BLaER1 treated with 17β-estradiol and CSF1 and Interleukin-3, amounts not matched to agents 10 nM and 100 nM (cell line): ENCODE data around the gene ARHGEF18.
"Not testable (repeated sequence)": the region's sequence is repeated elsewhere in the genome, so short reads cannot be mapped to it uniquely, and the experiment has no call there.

Source experiments
- H3K27ac ChIP-seq, 11 experiments: shearing (Covaris generic); formaldehyde crosslinking; 2 replicates each; pipeline ENCODE4 v1.8.1; 2022
- H3K27me3 ChIP-seq, 11 experiments: shearing (Covaris generic); formaldehyde crosslinking; 2 replicates each; pipeline ENCODE4 v1.8.1; 2022
- H3K36me3 ChIP-seq, 11 experiments: shearing (Covaris generic); formaldehyde crosslinking; 2 replicates each; pipeline ENCODE4 v1.8.1; 2022
- H3K4me1 ChIP-seq, 10 experiments: shearing (Covaris generic); formaldehyde crosslinking; 2 replicates each; pipeline ENCODE4 v1.8.1; 2022
- H3K4me2 ChIP-seq, 11 experiments: shearing (Covaris generic); formaldehyde crosslinking; 2 replicates each; pipeline ENCODE4 v1.8.1; 2022
- H3K4me3 ChIP-seq, 10 experiments: shearing (Covaris generic); formaldehyde crosslinking; 2 replicates each; pipeline ENCODE4 v1.8.1; 2022
- H3K9ac ChIP-seq, 11 experiments: shearing (Covaris generic); formaldehyde crosslinking; 2 replicates each; pipeline ENCODE4 v1.8.1; 2022
- H3K9me3 ChIP-seq, 11 experiments: shearing (Covaris generic); formaldehyde crosslinking; replicated peaks in 1 of 11; 2 replicates each; pipeline ENCODE4 v1.8.1; 2022
- H4K20me1 ChIP-seq, 11 experiments: shearing (Covaris generic); formaldehyde crosslinking; 2 replicates each; pipeline ENCODE4 v1.8.1; 2022
- Cebpa-rat ChIP-seq, 11 experiments: shearing (Covaris generic); IDR thresholded peaks; 2 replicates each; pipeline ENCODE4 v1.8.1; 2022

ARHGEF18 gene

DNA sequence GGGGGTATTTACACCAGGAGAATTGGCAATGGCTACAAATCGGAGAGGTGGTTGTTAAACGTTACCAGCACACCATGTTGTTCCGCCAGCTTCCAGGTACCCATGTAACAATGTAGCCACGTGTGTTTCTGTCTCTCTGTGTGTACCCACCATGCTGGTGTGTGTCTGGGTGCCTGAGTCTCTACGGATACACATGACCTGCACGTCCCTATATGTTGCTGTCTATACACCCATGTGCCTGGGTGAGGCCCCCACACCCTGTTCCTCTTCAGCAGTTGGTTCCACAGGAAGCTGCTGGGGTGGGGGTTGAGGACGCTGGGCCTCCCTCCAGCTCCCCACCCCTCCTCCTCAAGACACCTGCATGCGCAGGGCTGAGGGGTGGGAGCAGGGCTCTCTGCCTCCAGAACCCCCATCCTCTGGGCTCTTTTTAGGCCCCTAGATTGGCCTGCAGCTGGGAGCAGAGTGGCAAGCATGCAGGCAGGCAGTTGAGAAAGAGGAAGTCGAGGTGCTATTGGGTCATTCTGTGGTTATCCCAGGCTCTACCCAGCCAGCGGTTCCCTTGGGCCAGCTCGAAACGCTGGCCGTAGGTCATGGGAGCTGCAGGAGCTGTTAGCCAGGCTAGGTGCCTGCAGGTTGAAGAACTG, at the start of gene ARHGEF18:
ARHGEF18 (plus strand) TSS at position 351 of the 644 bp plus-strand sequence. CDS start 13,954 bp downstream, outside the sequence.
- Histone ChIP-seq H3K4me3 (peak within 1 kb of the TSS; percentile 13 to 81 (median 72); a peak in 19 of 20 replicates), H3K9ac (peak within 1 kb of the TSS; percentile 1 to 96 (median 88); a peak in 20 of 22 replicates)

DNA sequence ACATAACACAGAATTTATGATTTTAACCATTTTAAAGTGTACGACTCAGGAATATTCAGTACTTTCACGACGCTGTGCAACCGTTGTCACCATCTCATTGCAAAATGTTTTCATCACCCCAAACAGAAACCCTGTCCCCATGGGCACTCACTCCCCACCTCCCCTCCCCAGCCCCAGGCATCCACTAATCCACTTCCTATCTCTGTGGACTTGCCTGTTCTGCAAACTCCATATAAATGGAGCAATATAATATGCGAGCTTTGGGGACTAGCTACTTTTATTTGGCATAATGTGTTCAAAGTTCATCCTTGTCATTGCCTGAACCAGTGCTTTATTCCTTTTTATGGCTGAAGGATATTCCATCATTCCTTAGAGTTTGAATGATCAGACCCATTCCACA, 47.2 kb upstream of the ARHGEF18 start:
- Histone ChIP-seq H3K36me3 (no peaks in the 10 kb centered on the region), H3K9ac (no peak overlapping the region), H3K4me3 (no peak overlapping the region), H3K9me3 (no peaks in the 10 kb centered on the region), H3K27ac (no peak overlapping the region), H3K27me3 (no peaks in the 10 kb centered on the region), H4K20me1 (no peaks in the 10 kb centered on the region), H3K4me1 (peaks cover 0 to 15% (median 2%) of the 10 kb centered on the region in 10 experiments; a peak in 9 of 20 replicates), H3K4me2 (no peak overlapping the region)
- no peak for TF ChIP-seq Cebpa-rat (IDR thresholded peaks at IDR 0.05)

More for the DNA sequence above, at the start of gene ARHGEF18:
- Histone ChIP-seq H3K27me3 (peaks cover 0 to 35% (median 0%) of the 10 kb centered on the region in 11 experiments; a peak in 4 of 22 replicates), H3K36me3 (peaks cover 5 to 31% (median 24%) of the 10 kb centered on the region in 11 experiments; a peak in 20 of 22 replicates), H4K20me1 (0 out of 22 replicates have a peak, but pooled peaks cover 0 to under 1% (median 0%) of the 10 kb centered on the region in 11 experiments), H3K9me3 (peaks cover 15 to 26% (median 18%) of the 10 kb centered on the region in 11 experiments), H3K4me1 (peaks cover 43 to 85% (median 77%) of the 10 kb centered on the region in 10 experiments), H3K4me2 (peak within 1 kb of the TSS; percentile 65 to 97 (median 91)), H3K27ac (peak within 1 kb of the TSS in 10 of 11 experiments; percentile 45 to 99 (median 96); a peak in 19 of 22 replicates)
- TF ChIP-seq Cebpa-rat (IDR thresholded peaks at IDR 0.05), result peak in 9 of 11 experiments; percentile 40 to 94 (median 87); a peak in 16 of 22 replicates

- Histone ChIP-seq H3K4me2 (no peak overlapping the region; a peak in 1 of 22 replicates), H3K4me1 (peaks cover 0 to 20% (median 0%) of the 10 kb centered on the region in 10 experiments; a peak in 9 of 20 replicates), H3K9me3 (no peaks in the 10 kb centered on the region), H3K9ac (no peak overlapping the region), H3K4me3 (no peak overlapping the region), H3K36me3 (no peaks in the 10 kb centered on the region), H4K20me1 (no peaks in the 10 kb centered on the region), H3K27me3 (no peaks in the 10 kb centered on the region), H3K27ac (no peak overlapping the region)
- TF ChIP-seq Cebpa-rat (IDR thresholded peaks at IDR 0.05), result no peak
Observed at GRCh38 chr19:7303470-7303869, 45.3 kb upstream of the ARHGEF18 start.

DNA sequence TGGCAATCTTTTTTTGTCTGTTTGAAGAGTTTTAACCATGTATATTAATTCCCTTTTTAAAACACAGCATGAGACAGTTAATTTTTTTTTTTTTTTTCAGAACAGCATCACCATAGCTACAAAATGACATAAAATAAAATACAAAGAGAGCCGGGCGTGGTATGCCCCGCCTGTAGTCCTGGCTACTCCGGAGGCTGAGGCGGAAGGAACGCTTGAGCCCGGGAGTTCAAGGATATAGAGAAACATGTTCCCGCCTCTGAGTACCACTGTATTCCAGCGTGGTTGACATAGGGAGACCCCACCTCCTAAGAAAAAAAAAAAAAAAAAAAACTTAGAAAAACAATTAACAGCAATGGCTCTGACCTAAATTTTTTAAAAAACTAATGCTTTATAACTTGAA, 44.5 kb upstream of the ARHGEF18 start:
- no peak overlapping the region for H3K9ac ChIP-seq
- no peaks in the 10 kb centered on the region for H3K27me3 ChIP-seq
- H3K9me3 ChIP-seq, result no peaks in the 10 kb centered on the region
- TF ChIP-seq Cebpa-rat (IDR thresholded peaks at IDR 0.05), result no peak
- H4K20me1 ChIP-seq, result no peaks in the 10 kb centered on the region
- no peak overlapping the region for H3K27ac ChIP-seq
- H3K4me1 ChIP-seq, result peaks cover 0 to 20% (median 0%) of the 10 kb centered on the region in 10 experiments; a peak in 8 of 20 replicates
- no peaks in the 10 kb centered on the region for H3K36me3 ChIP-seq
- no peak overlapping the region for H3K4me3 ChIP-seq
- no peak overlapping the region; a peak in 1 of 22 replicates for H3K4me2 ChIP-seq

DNA sequence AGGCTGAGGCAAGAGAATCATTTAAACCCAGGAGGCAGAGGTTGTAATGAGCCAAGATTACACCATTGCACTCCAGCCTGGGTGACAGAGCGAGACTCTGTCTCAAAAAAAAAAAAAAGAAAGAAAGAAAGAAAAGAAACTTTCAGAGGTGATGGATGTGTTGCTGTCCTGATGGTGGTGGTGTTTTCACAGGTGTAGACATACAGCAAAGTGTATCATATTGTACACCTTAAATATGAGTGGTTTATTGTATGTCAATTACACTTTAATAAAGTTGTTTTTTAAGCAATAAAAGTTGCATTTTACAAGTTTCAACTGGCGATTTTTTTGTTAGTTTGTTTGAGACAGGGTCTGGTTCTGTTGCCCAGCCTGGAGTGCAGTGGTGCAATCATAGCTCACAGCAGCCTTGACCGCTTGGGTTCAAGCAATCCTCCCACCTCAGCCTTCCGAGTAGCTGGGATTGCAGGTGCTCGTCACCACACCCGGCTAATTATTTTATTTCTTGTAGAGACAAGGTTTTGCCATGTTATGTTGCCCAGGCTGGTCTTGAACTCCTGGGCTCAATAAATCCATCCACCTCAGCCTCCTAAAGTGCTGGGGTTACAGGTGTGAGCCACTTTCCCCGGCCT, 41.0 kb upstream of the ARHGEF18 start:
- Histone ChIP-seq H3K9ac (no peak overlapping the region), H3K27ac (no peak overlapping the region), H3K4me3 (no peak overlapping the region), H3K4me1 (peaks cover 0 to 20% (median 0%) of the 10 kb centered on the region in 10 experiments; a peak in 8 of 20 replicates), H3K9me3 (no peaks in the 10 kb centered on the region), H4K20me1 (no peaks in the 10 kb centered on the region), H3K36me3 (no peaks in the 10 kb centered on the region), H3K4me2 (no peak overlapping the region), H3K27me3 (no peaks in the 10 kb centered on the region)
- TF ChIP-seq Cebpa-rat (IDR thresholded peaks at IDR 0.05), result no peak

DNA sequence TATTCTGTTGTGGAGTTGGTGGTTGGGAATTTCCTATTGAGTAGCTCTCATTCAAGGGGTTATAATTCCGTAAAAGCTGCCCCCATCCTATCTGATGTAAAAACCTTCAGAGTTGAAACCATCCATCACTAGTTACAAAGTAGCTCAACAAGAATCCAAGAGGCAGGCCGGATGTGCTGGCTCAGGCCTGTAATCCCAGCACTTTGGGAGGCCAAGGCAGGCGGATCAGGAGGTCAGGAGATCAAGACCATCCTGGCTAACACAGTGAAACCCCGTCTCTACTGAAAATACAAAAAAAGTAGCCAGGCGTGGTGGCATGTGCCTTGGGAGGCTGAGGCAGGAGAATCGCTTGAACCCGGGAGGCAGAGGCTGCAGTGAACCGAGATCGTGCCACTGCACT, 40.4 kb upstream of the ARHGEF18 start:
- H4K20me1 ChIP-seq, H3K4me3 ChIP-seq, H3K27ac ChIP-seq, H3K27me3 ChIP-seq, H3K36me3 ChIP-seq, H3K9me3 ChIP-seq, H3K9ac ChIP-seq, H3K4me2 ChIP-seq: not testable (repeated sequence)
- peaks cover 0 to 20% (median 0%) of the 10 kb centered on the region in 10 experiments; a peak in 8 of 20 replicates for H3K4me1 ChIP-seq

DNA sequence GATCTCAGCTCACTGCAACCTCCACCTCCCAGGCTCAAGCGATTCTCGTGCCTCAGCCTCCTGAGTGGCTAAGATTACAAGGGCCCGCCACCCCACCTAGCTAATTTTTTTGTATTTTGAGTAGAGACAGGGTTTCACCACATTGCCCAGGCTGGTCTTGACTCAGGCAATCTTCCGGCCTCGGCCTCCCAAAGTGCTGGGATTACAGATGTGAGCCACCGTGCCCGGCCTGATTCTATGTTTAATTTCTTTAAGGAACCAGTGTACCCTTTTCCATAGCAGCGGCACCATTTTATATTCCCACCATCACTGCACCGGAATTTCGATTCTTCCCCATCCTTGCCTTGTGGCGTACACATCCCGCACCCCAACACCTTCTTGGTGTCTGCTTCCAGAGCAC, 36.8 kb upstream of the ARHGEF18 start:
- H3K27ac ChIP-seq, result no peak overlapping the region
- no peaks in the 10 kb centered on the region for H4K20me1 ChIP-seq
- H3K27me3 ChIP-seq, result no peaks in the 10 kb centered on the region
- H3K4me1 ChIP-seq, result peaks cover 0 to 1% (median 0%) of the 10 kb centered on the region in 10 experiments; a peak in 5 of 20 replicates
- no peak overlapping the region for H3K4me2 ChIP-seq
- TF ChIP-seq Cebpa-rat (IDR thresholded peaks at IDR 0.05), result no peak
- H3K9me3 ChIP-seq, result peaks cover 0 to 20% (median 16%) of the 10 kb centered on the region in 11 experiments; a peak in 19 of 22 replicates
- no peak overlapping the region for H3K4me3 ChIP-seq
- H3K36me3 ChIP-seq, result no peaks in the 10 kb centered on the region
- H3K9ac ChIP-seq, result no peak overlapping the region

GRCh38 chr19:7312816-7313215, 35.9 kb upstream of the ARHGEF18 start:
- no peaks in the 10 kb centered on the region for H3K4me1 ChIP-seq
- peaks cover 5 to 29% (median 25%) of the 10 kb centered on the region in 11 experiments; a peak in 21 of 22 replicates for H3K9me3 ChIP-seq
- H4K20me1 ChIP-seq, result no peaks in the 10 kb centered on the region
- H3K9ac ChIP-seq, result no peak overlapping the region
- H3K27me3 ChIP-seq, result no peaks in the 10 kb centered on the region
- H3K4me3 ChIP-seq, result no peak overlapping the region
- TF ChIP-seq Cebpa-rat (IDR thresholded peaks at IDR 0.05), result no peak
- H3K4me2 ChIP-seq, result no peak overlapping the region
- no peaks in the 10 kb centered on the region for H3K36me3 ChIP-seq
- no peak overlapping the region for H3K27ac ChIP-seq

GRCh38 chr19:7318176-7318575, 30.6 kb upstream of the ARHGEF18 start:
- H3K9ac ChIP-seq, result no peak overlapping the region
- H3K4me1 ChIP-seq, result no peaks in the 10 kb centered on the region; a peak in 1 of 20 replicates
- H3K27me3 ChIP-seq, result no peaks in the 10 kb centered on the region
- H3K27ac ChIP-seq, result no peak overlapping the region
- no peaks in the 10 kb centered on the region for H3K36me3 ChIP-seq
- H3K9me3 ChIP-seq, result peaks cover 9 to 42% (median 36%) of the 10 kb centered on the region in 11 experiments
- H3K4me2 ChIP-seq, result no peak overlapping the region
- TF ChIP-seq Cebpa-rat (IDR thresholded peaks at IDR 0.05), result no peak
- no peaks in the 10 kb centered on the region for H4K20me1 ChIP-seq
- H3K4me3 ChIP-seq, result no peak overlapping the region
